SK-N-MC (cell line): Measurements from ENCODE around the gene APOL1.

ENCODE experiments used
- EZH2 ChIP-seq: fragments of 200-600 bp; sonication (generic); IDR thresholded peaks from one replicate; pipeline ENCODE4 v1.6.1; 2017; ENCODE audit warnings: antibody characterized with exemption
- FOXP2 ChIP-seq: optimal IDR thresholded peaks from 2 replicates; pipeline ENCODE3; 2011; ENCODE audit warnings: mild to moderate bottlenecking, moderate library complexity; ENCODE audit not compliant: insufficient read depth; ENCODE audit errors: extremely low read length, control extremely low read depth
- POLR2AphosphoS5 ChIP-seq: IDR thresholded peaks from 2 replicates; pipeline ENCODE4 v1.6.1; 2012; ENCODE audit warnings: mild to moderate bottlenecking, low read depth, low read length, borderline replicate concordance

DNA sequence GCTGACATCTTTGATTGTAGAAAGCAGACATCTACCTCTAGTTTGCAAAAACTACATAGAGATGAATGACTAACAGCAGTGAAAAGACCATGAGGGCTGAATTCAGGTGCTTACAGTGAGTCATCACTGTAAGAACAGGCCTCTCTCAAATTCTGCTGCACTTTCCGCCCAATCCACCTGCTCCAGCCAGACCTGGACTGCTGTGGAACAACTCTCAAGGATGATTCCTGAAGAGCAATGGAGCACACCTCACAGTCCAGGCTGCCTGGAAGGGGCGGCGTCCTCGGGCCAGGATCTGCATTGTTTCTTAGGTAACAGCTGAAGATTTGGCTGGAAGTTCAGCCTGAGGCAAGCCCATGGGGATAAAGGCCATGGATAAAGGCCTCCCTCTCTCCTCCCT lies 28.7 kb upstream of the APOL1 start:
- TF ChIP-seq POLR2AphosphoS5 (no peak), EZH2 (no peak), FOXP2 (no peak)
